Tongue (tissue), 2 donors: Measurements from ENCODE around the gene SVOPL. TPM values are rescaled to one million over a fixed set of nuclear protein-coding genes. Genes with fewer than 3 reads are reported as not detected.

ENCODE experiments used
- DNase-seq: peaks from one replicate; pipeline ENCODE4 v3.0.0-alpha.2; 2015
- total RNA-seq: library from RNA; depleted of rRNA; stranded (reverse); fragments of >200 nt; gene quantifications from one replicate; pipeline ENCODE4 v1.2.3, GENCODE V29; 2014

Gene SVOPL
- total RNA-seq, 1 donor from 2014 or later: 0.72 TPM

- DNase-seq: no peak
Observed at GRCh38 chr7:138657854-138658386, 43.2 kb downstream of the SVOPL start.

GRCh38 chr7:138656952-138657351 is 44.2 kb downstream of the SVOPL start:
- DNase-seq: no peak

- DNase-seq: no peak
Observed at GRCh38 chr7:138654616-138655015, 46.5 kb downstream of the SVOPL start.

GRCh38 chr7:138649506-138649905 is 51.7 kb downstream of the SVOPL start:
- DNase-seq: no peak

GRCh38 chr7:138645284-138645683 is 55.9 kb downstream of the SVOPL start:
- DNase-seq: no peak

GRCh38 chr7:138632826-138633602 is 68.1 kb downstream of the SVOPL start:
- no peak for DNase-seq

GRCh38 chr7:138632384-138632783 is 68.8 kb downstream of the SVOPL start:
- DNase-seq: no peak

GRCh38 chr7:138630059-138630610 is 71.0 kb downstream of the SVOPL start:
- no peak for DNase-seq

- no peak for DNase-seq
Observed at GRCh38 chr7:138627361-138627760, 73.8 kb downstream of the SVOPL start.

- no peak for DNase-seq
Observed at GRCh38 chr7:138626846-138627245, 74.3 kb downstream of the SVOPL start.

GRCh38 chr7:138625849-138626230 is 75.3 kb downstream of the SVOPL start:
- DNase-seq: no peak

- no peak for DNase-seq
Observed at GRCh38 chr7:138625084-138625848, 75.9 kb downstream of the SVOPL start.

- no peak for DNase-seq
Observed at GRCh38 chr7:138622841-138623240, 78.3 kb downstream of the SVOPL start.

GRCh38 chr7:138618933-138619332 is 82.2 kb downstream of the SVOPL start:
- no peak for DNase-seq

- DNase-seq: no peak
Observed at GRCh38 chr7:138618506-138618905, 82.7 kb downstream of the SVOPL start.

GRCh38 chr7:138616085-138616484 is 85.1 kb downstream of the SVOPL start:
- no peak for DNase-seq

- no peak for DNase-seq
Observed at GRCh38 chr7:138613630-138614029, 87.5 kb downstream of the SVOPL start.

- no peak for DNase-seq
Observed at GRCh38 chr7:138610671-138611170, 90.4 kb downstream of the SVOPL start.

- peak; percentile 33 for DNase-seq
Observed at GRCh38 chr7:138608275-138608674, 92.9 kb downstream of the SVOPL start.

- no peak for DNase-seq
Observed at GRCh38 chr7:138607216-138608126, 93.7 kb downstream of the SVOPL start.

- DNase-seq: no peak
Observed at GRCh38 chr7:138606236-138606635, 94.9 kb downstream of the SVOPL start.
